Measurements from ENCODE around the gene GGTA1. TPM values are rescaled to one million over a fixed set of nuclear protein-coding genes. Genes with fewer than 3 reads are reported as not detected.

Gene GGTA1
- total RNA-seq (2014; rRNA removed) = not detected in 2 replicates
- percentile 1 among the genes with signal in this experiment for Bru-seq, nascent RNA
- not detected for BruChase-seq, experiment 1, labeled RNA remaining after a 6-hour chase
- not detected for BruChase-seq, experiment 2, labeled RNA remaining after a 2-hour chase
- long read RNA-seq = 0 reads

DNA sequence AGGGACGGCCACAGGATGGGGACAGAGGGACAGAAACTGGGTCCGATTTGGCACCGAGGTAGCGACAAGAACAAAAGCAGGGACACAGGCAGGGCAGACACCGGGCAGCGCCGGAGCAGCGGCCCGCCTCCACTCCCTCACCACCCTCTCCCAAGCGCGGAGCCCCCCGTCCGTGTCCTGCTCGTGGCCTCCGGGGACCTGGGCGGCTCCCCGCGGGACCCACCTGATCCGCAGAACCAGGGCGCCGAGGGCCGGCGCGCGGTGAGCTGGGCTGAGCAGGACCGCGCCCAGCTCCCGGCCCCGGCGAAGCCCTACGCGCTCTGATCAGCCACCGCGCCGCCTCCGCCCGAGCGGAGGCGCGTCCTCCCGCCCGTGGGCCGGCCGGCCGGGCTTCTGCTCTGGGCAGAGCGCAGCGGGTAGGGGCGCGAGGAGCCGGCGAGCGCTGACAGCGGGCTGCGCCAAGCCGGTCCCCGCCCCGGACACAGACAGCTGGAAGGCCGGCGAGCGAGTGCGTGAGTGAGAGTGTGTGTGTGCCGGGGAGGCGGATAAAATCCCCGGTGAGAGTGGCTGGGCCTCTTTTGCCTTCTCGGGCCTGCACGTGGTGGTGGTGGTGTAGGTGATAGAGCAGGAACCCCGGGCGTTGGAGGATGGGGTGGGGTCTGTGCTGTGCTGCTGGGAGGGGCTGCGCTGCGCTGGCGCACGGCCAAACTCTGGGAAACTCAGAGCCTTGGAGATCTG is at the start of gene GGTA1:
TSS of gene GGTA1 (minus strand) at position 418 of the 738 bp plus-strand sequence. CDS start 31,922 bp downstream, outside the sequence.
- intact Hi-C loops (cut with micrococcal nuclease) = no loop called here
- POLR2A ChIA-PET (ENCODE audit: unreplicated experiment) = no interaction called here
- peak; percentile 32 for DNase-seq

DNA sequence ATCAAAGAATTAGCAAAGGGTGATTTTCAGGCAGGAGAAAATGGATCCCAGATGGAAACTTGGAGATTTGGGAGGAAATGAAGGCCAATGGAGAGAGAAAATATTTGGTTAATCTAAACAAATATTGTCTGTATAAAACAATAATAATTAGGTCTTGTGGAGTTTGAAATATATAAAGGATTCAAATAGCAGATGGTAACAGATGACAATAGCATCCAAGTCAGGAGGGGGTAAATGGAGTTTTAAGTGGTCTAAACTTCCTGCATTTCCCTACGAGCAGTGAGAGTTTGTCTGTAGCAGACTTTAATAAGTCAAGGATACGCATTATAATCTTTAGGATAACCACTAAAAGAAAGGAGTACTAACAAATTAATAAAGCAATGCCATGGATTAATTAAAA is 49.0 kb upstream of the GGTA1 start:
- no TSS peak for BruUV-seq (replicated peaks)
- Histone ChIP-seq H3K9me3 (ENCODE audit: low read length) (no peaks in the 10 kb centered on the region), H3K27me3 (ENCODE audit: low read length) (no peaks in the 10 kb centered on the region), H3K36me3 (ENCODE audit: low read depth, low read length) (no peaks in the 10 kb centered on the region), H3K4me2 (ENCODE audit: low read length) (no peak overlapping the region), H3K9me2 (replicated peaks; ENCODE audit: low read length) (no peaks in the 10 kb centered on the region), H3K79me2 (ENCODE audit: low read length) (no peaks in the 10 kb centered on the region), H3K4me1 (ENCODE audit: insufficient read depth, low read length) (peaks cover 8% of the 10 kb centered on the region; the same call in 1 of the 2 replicates), H2AFZ (ENCODE audit: low read length) (no peak overlapping the region), H4K20me1 (ENCODE audit: low read length) (no peaks in the 10 kb centered on the region), H3F3A (ENCODE audit: low read length, unreplicated experiment) (no peaks in the 10 kb centered on the region), H3K4me3 (ENCODE audit: low read length) (no peak overlapping the region), H3K9ac (ENCODE audit: low read length) (no peak overlapping the region), H3K27ac (ENCODE audit: low read length) (no peak overlapping the region)
- ATAC-seq (no peak), DNase-seq (no peak)
- intact Hi-C loops (cut with micrococcal nuclease) = loop anchor here (5.0 kb wide), 2 partner anchors 194 to 459 kb away; no protein-coding TSS in a partner anchor
- POLR2A ChIA-PET (ENCODE audit: unreplicated experiment) = no interaction called here
- CTCF ChIA-PET = no interaction called here
- no peak for TF ChIP-seq EZH2phosphoT487 (IDR thresholded peaks at IDR 0.05; ENCODE audit: borderline replicate concordance, low read length)
- TF ChIP-seq, protein P1, sequence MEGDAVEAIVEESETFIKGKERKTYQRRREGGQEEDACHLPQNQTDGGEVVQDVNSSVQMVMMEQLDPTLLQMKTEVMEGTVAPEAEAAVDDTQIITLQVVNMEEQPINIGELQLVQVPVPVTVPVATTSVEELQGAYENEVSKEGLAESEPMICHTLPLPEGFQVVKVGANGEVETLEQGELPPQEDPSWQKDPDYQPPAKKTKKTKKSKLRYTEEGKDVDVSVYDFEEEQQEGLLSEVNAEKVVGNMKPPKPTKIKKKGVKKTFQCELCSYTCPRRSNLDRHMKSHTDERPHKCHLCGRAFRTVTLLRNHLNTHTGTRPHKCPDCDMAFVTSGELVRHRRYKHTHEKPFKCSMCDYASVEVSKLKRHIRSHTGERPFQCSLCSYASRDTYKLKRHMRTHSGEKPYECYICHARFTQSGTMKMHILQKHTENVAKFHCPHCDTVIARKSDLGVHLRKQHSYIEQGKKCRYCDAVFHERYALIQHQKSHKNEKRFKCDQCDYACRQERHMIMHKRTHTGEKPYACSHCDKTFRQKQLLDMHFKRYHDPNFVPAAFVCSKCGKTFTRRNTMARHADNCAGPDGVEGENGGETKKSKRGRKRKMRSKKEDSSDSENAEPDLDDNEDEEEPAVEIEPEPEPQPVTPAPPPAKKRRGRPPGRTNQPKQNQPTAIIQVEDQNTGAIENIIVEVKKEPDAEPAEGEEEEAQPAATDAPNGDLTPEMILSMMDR (conservative IDR thresholded peaks at IDR 0.05; ENCODE audit: low read depth, low read length) = no peak

More for the DNA sequence above, at the start of gene GGTA1:
- no peaks in the 10 kb centered on the region for H3K9me2 ChIP-seq (replicated peaks; ENCODE audit: low read length)
- peak within 1 kb of the TSS; percentile 93 for H3K4me2 ChIP-seq (ENCODE audit: low read length)
- CTCF ChIA-PET = no interaction called here
- peak within 1 kb of the TSS; percentile 62 for H3K4me3 ChIP-seq (ENCODE audit: low read length)
- H3K79me2 ChIP-seq (ENCODE audit: low read length) = no peaks in the 10 kb centered on the region
- TF ChIP-seq EZH2phosphoT487 (IDR thresholded peaks at IDR 0.05; ENCODE audit: borderline replicate concordance, low read length) = no peak
- TF ChIP-seq, protein P1 (conservative IDR thresholded peaks at IDR 0.05; ENCODE audit: low read depth, low read length) = no peak
- TF ChIP-seq EZH2 (IDR thresholded peaks at IDR 0.05; ENCODE audit: low read length, unreplicated experiment) = no peak
- no peaks in the 10 kb centered on the region for H3F3A ChIP-seq (ENCODE audit: low read length, unreplicated experiment)
- H3K27ac ChIP-seq (ENCODE audit: low read length) = no peak within 1 kb of the TSS
- H4K20me1 ChIP-seq (ENCODE audit: low read length) = no peaks in the 10 kb centered on the region
- H3K4me1 ChIP-seq (ENCODE audit: insufficient read depth, low read length) = peaks cover 14% of the 10 kb centered on the region
- H3K36me3 ChIP-seq (ENCODE audit: low read depth, low read length) = no peaks in the 10 kb centered on the region
- peak; percentile 65 for ATAC-seq
- H3K27me3 ChIP-seq (ENCODE audit: low read length) = peaks cover 7% of the 10 kb centered on the region; the same call in 1 of the 2 replicates
- H2AFZ ChIP-seq (ENCODE audit: low read length) = peak within 1 kb of the TSS; percentile 79
- BruUV-seq (replicated peaks) = no TSS peak
- H3K9ac ChIP-seq (ENCODE audit: low read length) = no peak within 1 kb of the TSS
- no peaks in the 10 kb centered on the region for H3K9me3 ChIP-seq (ENCODE audit: low read length)

All from PC-3 (cell line).